CD4-positive, alpha-beta T cell (primary cell): ENCODE results near the gene NDRG2. TPM values are rescaled to one million over a fixed set of nuclear protein-coding genes. Genes with fewer than 3 reads are reported as not detected.
A peak's percentile ranks its signal among the peaks of the same experiment; 100 is the strongest.

Experiments
- ATAC-seq: fragments of 200-7000 bp; cut with Tn5 transposase; one replicate; pipeline ENCODE4 v1.10.0; 2022; ENCODE audit warnings: mild to moderate bottlenecking; ENCODE audit not compliant: poor library complexity
- CTCF ChIA-PET: fragments of 350-600 bp; sonication (Branson Sonifier 250); formaldehyde crosslinking; loops from one replicate; lab custom pipeline; 2021; ENCODE audit warnings: antibody characterized with exemption, inconsistent platforms; lab: Charles Lee
- POLR2A ChIA-PET: fragments of 350-600 bp; sonication (Branson Sonifier 250); formaldehyde crosslinking; loops from one replicate; lab custom pipeline; 2021; ENCODE audit warnings: antibody characterized with exemption, inconsistent platforms; lab: Charles Lee
- DNase-seq, 14 experiments: peaks; one replicate each; pipeline ENCODE4 v3.0.0-alpha.2; 2013 to 2020; ENCODE audit warnings: mixed read lengths in 2 of 14
- H3K27ac ChIP-seq, 2 donors: one replicate each; pipeline versions ENCODE4 v1.5.1 to v1.7.0; 2013; ENCODE audit warnings: low read length in 2 of 2, low read depth in 1 of 2, mild to moderate bottlenecking in 1 of 2
- H3K27me3 ChIP-seq, 2 experiments: 1 replicate in 1 of 2; 2 replicates in 1 of 2; pipeline versions ENCODE4 v1.6.1 to v1.7.0; 2013; ENCODE audit warnings: low read length in 2 of 2, control low read depth in 1 of 2, mild to moderate bottlenecking in 1 of 2, moderate library complexity in 1 of 2; ENCODE audit not compliant: insufficient read depth in 2 of 2, control insufficient read depth in 1 of 2
- H3K36me3 ChIP-seq: one replicate; pipeline ENCODE4 v1.6.1; 2013; ENCODE audit warnings: low read length, control low read depth; ENCODE audit not compliant: insufficient read depth
- H3K4me1 ChIP-seq: one replicate; pipeline ENCODE4 v1.6.1; 2013; ENCODE audit warnings: low read length, control low read depth; ENCODE audit not compliant: insufficient read depth
- H3K4me3 ChIP-seq: one replicate; pipeline ENCODE4 v1.5.1; 2013; ENCODE audit warnings: mild to moderate bottlenecking, low read length, moderate library complexity
- H3K9me3 ChIP-seq, 2 experiments: 1 replicate in 1 of 2; 2 replicates in 1 of 2; pipeline versions ENCODE4 v1.6.1 to v1.7.0; 2013; ENCODE audit warnings: low read length in 2 of 2, mild to moderate bottlenecking in 2 of 2, control low read depth in 1 of 2, moderate library complexity in 1 of 2; ENCODE audit not compliant: control insufficient read depth in 1 of 2, insufficient read depth in 1 of 2
- H3K27ac Mint-ChIP-seq: one replicate; pipeline ENCODE4 v1.8.0; 2020; ENCODE audit warnings: mixed read lengths
- H3K27me3 Mint-ChIP-seq: one replicate; pipeline ENCODE4 v1.8.0; 2021; ENCODE audit warnings: mixed read lengths
- H3K36me3 Mint-ChIP-seq: one replicate; pipeline ENCODE4 v1.8.0; 2021; ENCODE audit warnings: low read depth, mixed read lengths
- H3K4me1 Mint-ChIP-seq: one replicate; pipeline ENCODE4 v1.8.0; 2021; ENCODE audit warnings: low read depth, mixed read lengths
- H3K4me3 Mint-ChIP-seq: one replicate; pipeline ENCODE4 v1.8.0; 2020; ENCODE audit warnings: mild to moderate bottlenecking, mixed read lengths
- H3K9me3 Mint-ChIP-seq: one replicate; pipeline ENCODE4 v1.8.0; 2020; ENCODE audit warnings: mixed read lengths
- CTCF ChIP-seq: fragments of 200-600 bp; IDR thresholded peaks from one replicate; pipeline ENCODE4 v1.8.0; 2022; ENCODE audit warnings: antibody characterized with exemption, mild to moderate bottlenecking
- intact Hi-C, 2 experiments: fragments of 100-400 bp; cut with DNase I in 1 of 2; cut with micrococcal nuclease in 1 of 2; formaldehyde crosslinking; loops; one replicate each; pipeline versions ENCODE4 v1.15.1 to v1.9.0; 2023 to 2025; cut with DNase I, micrococcal nuclease
- total RNA-seq, 174 experiments: library from RNA in 2 of 174; stranded (reverse) in 2 of 174; gene quantifications; one replicate each; pipeline ENCODE4 v1.2.3 and lab custom pipeline; 2021 to 2026

The NDRG2 gene
- total RNA-seq, 2 experiments from 2014 or later: 26.7 to 28.6 TPM

- POLR2A ChIA-PET: no interaction called here
- ATAC-seq (no peak), DNase-seq (no peak)
- H3K4me1 Mint-ChIP-seq: no peaks in the 10 kb centered on the region
- CTCF ChIA-PET: interaction anchor here (0.5 to 0.8 kb wide), 2 partner anchors 44 to 232 kb away, joined by 3 read pairs; no protein-coding TSS in a partner anchor
- H3K4me3 Mint-ChIP-seq: no peak overlapping the region
- intact Hi-C loops: no loop called here
- H3K36me3 Mint-ChIP-seq: no peaks in the 10 kb centered on the region
- no peak for TF ChIP-seq CTCF
- H3K27ac ChIP-seq: no peak overlapping the region
- no peak overlapping the region for H3K27ac Mint-ChIP-seq
- H3K9me3 ChIP-seq: no peaks in the 10 kb centered on the region
- H3K36me3 ChIP-seq: no peaks in the 10 kb centered on the region
- H3K27me3 ChIP-seq: peaks cover 7 to 9% of the 10 kb centered on the region in 2 experiments
- no peak overlapping the region for H3K4me3 ChIP-seq
- H3K9me3 Mint-ChIP-seq: no peaks in the 10 kb centered on the region
- no peaks in the 10 kb centered on the region for H3K4me1 ChIP-seq
- peaks cover 40% of the 10 kb centered on the region for H3K27me3 Mint-ChIP-seq
Measured at GRCh38 chr14:21058903-21059302, 34.0 kb upstream of the NDRG2 start.

- POLR2A ChIA-PET: no interaction called here
- no peak for ATAC-seq
Measured at GRCh38 chr14:21057803-21058675, 33.2 kb upstream of the NDRG2 start, which contains the start of gene RNASE8. Gene RNASE8 (plus strand): TSS chr14:21057822. CDS start chr14:21057893, 71 bp downstream.

More at GRCh38 chr14:21057803-21058675, 33.2 kb upstream of the NDRG2 start, which contains the start of gene RNASE8:
- no peaks in the 10 kb centered on the region for H3K9me3 ChIP-seq
- Mint-ChIP-seq H3K36me3 (no peaks in the 10 kb centered on the region), H3K9me3 (no peaks in the 10 kb centered on the region), H3K4me1 (no peaks in the 10 kb centered on the region), H3K27me3 (peaks cover 31% of the 10 kb centered on the region), H3K4me3 (no peak within 1 kb of the TSS), H3K27ac (no peak within 1 kb of the TSS)
- H3K36me3 ChIP-seq: no peaks in the 10 kb centered on the region
- TF ChIP-seq CTCF: no peak
- H3K4me3 ChIP-seq: no peak within 1 kb of the TSS
- peaks cover 4 to 5% of the 10 kb centered on the region in 2 experiments for H3K27me3 ChIP-seq
- no peak within 1 kb of the TSS for H3K27ac ChIP-seq
- H3K4me1 ChIP-seq: no peaks in the 10 kb centered on the region
- intact Hi-C loops: no loop called here
- DNase-seq: peak in 1 of 14 experiments; percentile 19
- CTCF ChIA-PET: interaction anchor here (0.5 to 1.6 kb wide), 2 partner anchors 43 to 233 kb away, joined by 3 read pairs; no protein-coding TSS in a partner anchor
